NB4 (cell line): ENCODE measurements around the gene SNX14.

Experiments used
- CTCF ChIP-seq: IDR thresholded peaks from one replicate; pipeline ENCODE4 v1.5.1; 2012; ENCODE audit warnings: low read depth, low read length
- MYC ChIP-seq: IDR thresholded peaks from 2 replicates; pipeline ENCODE4 v1.6.1; 2011; ENCODE audit warnings: low read depth, low read length
- POLR2A ChIP-seq: IDR thresholded peaks from 2 replicates; pipeline ENCODE4 v1.6.1; 2011; ENCODE audit warnings: mild to moderate bottlenecking; ENCODE audit not compliant: insufficient read length; ENCODE audit errors: extremely low read depth
- TF ChIP-seq, protein P1 (sequence below): IDR thresholded peaks from 2 replicates; pipeline ENCODE4 v1.6.1; 2011; ENCODE audit warnings: low read depth, low read length

- no peak for TF ChIP-seq CTCF
- TF ChIP-seq MYC = no peak
- TF ChIP-seq, protein P1, sequence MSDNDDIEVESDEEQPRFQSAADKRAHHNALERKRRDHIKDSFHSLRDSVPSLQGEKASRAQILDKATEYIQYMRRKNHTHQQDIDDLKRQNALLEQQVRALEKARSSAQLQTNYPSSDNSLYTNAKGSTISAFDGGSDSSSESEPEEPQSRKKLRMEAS = no peak
- no peak for TF ChIP-seq POLR2A
Observed at GRCh38 chr6:85641522-85641896, 47.9 kb upstream of the SNX14 start.
